NCI-H1417 (cell line): Measurements from ENCODE around the gene ACD.

ENCODE experiments used
- DNase-seq, 3 experiments: peaks; one replicate each; lab custom pipeline; 2025; lab: John Stamatoyannopoulos, UW

Gene ACD

GRCh38 chr16:67661886-67662652 lies 2.0 kb upstream of the ACD start:
- no peak for DNase-seq

- DNase-seq, result peak in 2 of 3 experiments; percentile 77 to 81
Measured at GRCh38 chr16:67661101-67661761, 1.2 kb upstream of the ACD start.

DNA sequence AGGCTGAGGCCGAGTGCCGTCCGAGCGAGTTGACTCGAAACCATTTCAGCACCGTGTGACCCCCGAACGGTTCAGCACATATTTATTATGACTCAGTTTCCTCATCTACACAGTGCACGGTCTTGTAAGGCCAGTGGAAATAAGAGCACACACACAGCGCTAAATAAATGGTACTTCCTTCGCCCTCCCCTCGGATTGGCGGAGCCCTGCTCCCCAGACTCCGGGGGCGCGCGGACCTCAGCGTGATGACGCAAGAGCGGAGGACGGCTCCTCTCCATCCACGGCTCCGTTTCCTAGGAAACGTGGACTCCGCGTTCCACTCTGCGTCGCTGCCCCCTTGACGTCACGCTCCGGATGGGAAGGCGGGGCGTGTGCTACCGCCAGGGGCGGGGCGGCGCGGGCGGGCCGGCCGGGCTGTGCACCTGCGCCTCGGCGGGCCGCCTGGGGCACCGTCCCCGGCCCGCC lies 536 bp upstream of the ACD start, which contains the start of gene PARD6A:
TSS of gene PARD6A (plus strand) at position 397 of the 465 bp plus-strand sequence. CDS start 79 bp downstream, outside the sequence.
- DNase-seq, result peak; percentile 88 to 97 (median 96)

- DNase-seq, result no peak
Measured at GRCh38 chr16:67658849-67659674, 998 bp downstream of the ACD start.

GRCh38 chr16:67657751-67658518 lies 2.1 kb downstream of the ACD start:
- DNase-seq, result no peak

GRCh38 chr16:67657017-67657608 lies 2.9 kb downstream of the ACD start:
- no peak for DNase-seq

- no peak for DNase-seq
Measured at GRCh38 chr16:67656344-67657016, 3.6 kb downstream of the ACD start.

- no peak for DNase-seq
Measured at GRCh38 chr16:67655363-67655762, 4.7 kb downstream of the ACD start.

GRCh38 chr16:67654403-67654911 lies 5.6 kb downstream of the ACD start:
- no peak for DNase-seq

GRCh38 chr16:67653789-67654402 lies 6.2 kb downstream of the ACD start:
- no peak for DNase-seq

DNA sequence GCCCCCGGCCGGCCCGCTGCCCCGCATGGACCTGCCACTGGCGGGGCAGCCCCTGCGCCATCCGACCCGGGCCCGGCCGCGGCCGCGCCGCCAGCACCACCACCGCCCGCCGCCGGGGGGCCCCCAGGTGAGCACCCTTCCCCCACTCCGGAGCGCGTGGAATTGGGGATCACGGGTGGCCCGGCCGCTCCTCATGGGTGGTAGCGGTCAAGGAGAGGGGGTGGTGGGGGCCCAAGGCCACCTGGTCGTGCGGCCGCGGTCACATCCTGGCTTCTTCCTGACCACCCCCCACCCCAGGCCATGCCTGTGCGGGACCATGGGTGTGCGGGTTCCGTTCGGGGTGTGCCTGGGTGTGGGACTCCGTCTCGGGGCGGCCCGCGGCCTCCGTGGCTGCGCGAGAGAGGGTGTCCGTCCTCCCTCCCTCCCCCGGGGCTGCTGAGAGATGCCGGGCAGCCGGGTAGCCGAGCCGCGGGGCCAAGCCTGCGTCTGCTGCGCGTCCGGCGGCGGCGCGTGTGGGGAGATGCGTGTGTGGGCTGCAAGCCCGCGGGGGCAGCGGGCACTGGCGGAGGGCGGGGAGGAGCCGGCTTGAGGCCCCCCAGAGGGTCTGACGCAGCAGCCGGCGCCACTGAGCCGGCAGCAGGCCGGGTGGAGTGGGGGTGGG lies 6.8 kb downstream of the ACD start:
- DNase-seq, result peak in 2 of 3 experiments; percentile 56 to 59

- DNase-seq, result peak in 2 of 3 experiments; percentile 11 to 30
Measured at GRCh38 chr16:67652578-67653127, 7.4 kb downstream of the ACD start.

DNA sequence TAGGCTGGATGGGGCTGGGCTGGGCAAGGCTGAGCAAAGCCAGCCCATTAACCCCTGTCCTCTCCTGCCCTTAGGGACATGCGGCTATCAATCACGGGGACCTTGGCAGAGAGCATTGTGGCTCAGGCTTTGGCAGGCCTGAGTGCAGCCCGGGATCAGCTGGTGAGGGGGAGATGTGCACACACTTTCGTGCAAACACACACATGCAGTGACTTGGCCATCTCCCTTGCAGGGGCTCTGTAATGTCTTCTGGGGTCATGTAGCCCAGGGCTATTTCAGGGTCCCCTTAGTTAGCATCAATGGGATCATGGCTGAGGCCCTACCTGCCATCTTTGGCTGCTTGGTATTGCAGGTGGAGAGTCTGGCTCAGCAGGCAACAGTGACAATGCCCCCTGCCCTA lies 8.2 kb downstream of the ACD start:
- DNase-seq, result no peak

- no peak for DNase-seq
Measured at GRCh38 chr16:67651039-67651438, 9.0 kb downstream of the ACD start.

GRCh38 chr16:67650023-67650422 lies 10.0 kb downstream of the ACD start:
- DNase-seq, result no peak

GRCh38 chr16:67649494-67649931 lies 10.5 kb downstream of the ACD start:
- no peak for DNase-seq

- DNase-seq, result no peak
Measured at GRCh38 chr16:67648764-67649407, 11.2 kb downstream of the ACD start.

DNA sequence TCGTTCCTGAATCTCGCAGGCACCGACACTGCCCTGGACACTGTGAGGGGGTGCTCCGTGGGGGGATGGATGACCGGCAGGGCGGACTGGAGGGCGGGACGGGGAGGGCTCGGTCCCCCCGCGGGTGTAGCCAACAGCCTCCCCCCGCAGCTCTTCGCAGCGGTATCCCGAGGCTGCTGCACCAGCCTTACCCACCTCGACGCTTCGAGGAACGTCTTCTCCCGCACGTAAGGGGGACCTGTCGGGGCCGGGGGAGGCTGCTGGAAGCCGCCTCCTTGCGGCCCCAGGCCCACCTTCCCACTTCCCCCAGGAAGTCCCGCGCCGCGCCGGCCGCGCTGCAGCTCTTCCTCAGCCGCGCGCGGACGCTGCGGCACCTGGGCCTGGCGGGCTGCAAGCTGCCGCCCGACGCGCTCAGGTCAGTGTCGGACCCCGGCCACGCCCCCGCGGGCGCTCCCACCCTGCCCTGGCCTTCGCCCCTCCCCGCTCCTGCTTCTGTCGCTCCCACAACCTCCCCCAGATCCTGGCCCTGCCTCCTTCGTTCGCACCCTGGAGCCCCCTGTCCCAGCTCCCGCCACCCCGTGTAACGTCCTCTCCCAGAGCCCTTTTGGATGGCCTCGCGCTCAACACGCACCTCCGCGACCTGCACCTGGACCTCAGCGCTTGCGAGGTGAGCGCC lies 11.8 kb downstream of the ACD start:
- no peak for DNase-seq
